ENCODE measurements around the gene HRCT1. TPM values are rescaled to one million over a fixed set of nuclear protein-coding genes. Genes with fewer than 3 reads are reported as not detected.
A peak's percentile ranks its signal among the peaks of the same experiment; 100 is the strongest.
"Not testable (repeated sequence)": the region's sequence is repeated elsewhere in the genome, so short reads cannot be mapped to it uniquely, and the experiment has no call there.

The HRCT1 gene
- total RNA-seq, 1 donor from 2014 or later, result 0.87 TPM

DNA sequence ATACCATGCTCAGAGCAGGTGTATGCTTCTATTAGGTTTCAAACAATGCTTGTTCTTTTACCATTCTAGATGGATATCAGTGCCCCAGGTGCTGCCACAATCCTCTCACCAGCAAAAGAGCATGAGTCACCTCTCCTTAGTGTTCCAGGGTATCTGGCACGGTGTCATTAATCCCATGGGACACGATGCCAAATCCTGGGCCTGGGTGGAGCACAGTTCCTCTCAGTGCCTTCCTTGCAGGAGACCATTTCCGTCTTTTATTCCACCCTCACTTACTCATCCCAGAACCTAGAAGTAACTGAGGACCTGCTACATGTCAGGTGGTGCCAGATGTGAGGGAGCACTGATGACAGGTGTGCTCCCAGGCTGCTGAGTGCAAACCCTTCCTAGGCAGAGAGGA is 34.5 kb upstream of the HRCT1 start:
- Mint-ChIP-seq H3K4me1 (ENCODE audit: unreplicated experiment) (no peaks in the 10 kb centered on the region), H3K9me3 (ENCODE audit: unreplicated experiment) (no peaks in the 10 kb centered on the region), H3K27ac (ENCODE audit: unreplicated experiment) (no peak overlapping the region), H3K36me3 (ENCODE audit: low read depth, unreplicated experiment) (no peaks in the 10 kb centered on the region), H3K4me3 (ENCODE audit: unreplicated experiment) (no peak overlapping the region), H3K27me3 (ENCODE audit: unreplicated experiment) (peaks cover 8% of the 10 kb centered on the region)
- TF ChIP-seq, protein P1, sequence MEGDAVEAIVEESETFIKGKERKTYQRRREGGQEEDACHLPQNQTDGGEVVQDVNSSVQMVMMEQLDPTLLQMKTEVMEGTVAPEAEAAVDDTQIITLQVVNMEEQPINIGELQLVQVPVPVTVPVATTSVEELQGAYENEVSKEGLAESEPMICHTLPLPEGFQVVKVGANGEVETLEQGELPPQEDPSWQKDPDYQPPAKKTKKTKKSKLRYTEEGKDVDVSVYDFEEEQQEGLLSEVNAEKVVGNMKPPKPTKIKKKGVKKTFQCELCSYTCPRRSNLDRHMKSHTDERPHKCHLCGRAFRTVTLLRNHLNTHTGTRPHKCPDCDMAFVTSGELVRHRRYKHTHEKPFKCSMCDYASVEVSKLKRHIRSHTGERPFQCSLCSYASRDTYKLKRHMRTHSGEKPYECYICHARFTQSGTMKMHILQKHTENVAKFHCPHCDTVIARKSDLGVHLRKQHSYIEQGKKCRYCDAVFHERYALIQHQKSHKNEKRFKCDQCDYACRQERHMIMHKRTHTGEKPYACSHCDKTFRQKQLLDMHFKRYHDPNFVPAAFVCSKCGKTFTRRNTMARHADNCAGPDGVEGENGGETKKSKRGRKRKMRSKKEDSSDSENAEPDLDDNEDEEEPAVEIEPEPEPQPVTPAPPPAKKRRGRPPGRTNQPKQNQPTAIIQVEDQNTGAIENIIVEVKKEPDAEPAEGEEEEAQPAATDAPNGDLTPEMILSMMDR (IDR thresholded peaks at IDR 0.05; ENCODE audit: unreplicated experiment), result no peak
- DNase-seq (ENCODE audit: low spot score), result no peak

DNA sequence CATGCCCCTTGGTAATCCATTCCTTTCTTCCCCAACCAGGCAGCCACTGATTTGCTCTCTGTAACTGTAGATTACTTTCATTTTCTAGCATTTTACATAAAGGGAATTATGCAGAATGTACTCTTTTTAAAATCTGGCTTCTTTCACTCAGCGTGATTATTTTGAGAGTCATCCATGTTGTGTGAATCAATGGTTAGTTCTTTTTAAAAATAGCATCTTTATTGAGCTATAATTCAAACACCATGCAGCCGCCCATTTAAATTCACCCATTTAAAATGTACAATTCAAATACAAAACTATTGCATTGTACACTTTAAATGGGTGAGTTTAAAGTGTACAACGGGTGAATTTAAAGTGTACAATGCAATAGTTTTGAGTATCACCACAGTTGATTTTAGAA is 33.5 kb upstream of the HRCT1 start:
- Mint-ChIP-seq H3K4me1 (ENCODE audit: unreplicated experiment) (no peaks in the 10 kb centered on the region), H3K4me3 (ENCODE audit: unreplicated experiment) (no peak overlapping the region), H3K36me3 (ENCODE audit: low read depth, unreplicated experiment) (no peaks in the 10 kb centered on the region), H3K27me3 (ENCODE audit: unreplicated experiment) (peaks cover 6% of the 10 kb centered on the region), H3K9me3 (ENCODE audit: unreplicated experiment) (no peaks in the 10 kb centered on the region), H3K27ac (ENCODE audit: unreplicated experiment) (no peak overlapping the region)
- no peak for DNase-seq (ENCODE audit: low spot score)
- TF ChIP-seq, protein P1 (IDR thresholded peaks at IDR 0.05; ENCODE audit: unreplicated experiment), result no peak

DNA sequence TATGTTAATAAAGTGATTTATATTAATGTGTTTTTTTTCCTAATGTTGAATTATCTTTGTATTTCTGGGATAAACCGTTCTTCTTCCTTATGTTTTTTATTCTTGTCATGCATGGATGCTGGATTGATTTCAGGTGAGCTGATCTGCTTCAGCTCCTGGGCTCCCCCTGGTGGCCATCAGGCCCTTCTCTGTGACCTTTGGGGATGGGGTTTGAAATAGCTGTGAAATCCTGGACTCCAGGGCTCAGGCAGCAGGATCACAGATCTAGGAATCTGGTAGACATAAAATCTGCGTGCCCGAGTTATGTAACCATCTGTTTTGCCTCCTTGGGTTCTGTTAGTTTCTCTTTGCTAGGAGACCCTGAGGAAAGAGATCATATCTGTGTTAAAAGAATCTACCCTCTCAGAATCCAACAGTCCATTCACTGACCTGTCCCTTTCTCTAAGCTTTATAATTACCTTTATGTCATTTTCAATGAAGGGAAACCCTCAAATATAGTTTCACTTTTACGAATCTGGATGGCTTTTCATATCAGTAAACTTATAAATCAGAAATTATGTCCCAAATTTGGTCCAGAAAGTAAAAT is 23.6 kb upstream of the HRCT1 start:
- DNase-seq (ENCODE audit: low spot score), result peak; percentile 82
- H3K4me1 Mint-ChIP-seq (ENCODE audit: unreplicated experiment), result peaks cover 5% of the 10 kb centered on the region
- H3K27ac Mint-ChIP-seq (ENCODE audit: unreplicated experiment), result no peak overlapping the region

DNA sequence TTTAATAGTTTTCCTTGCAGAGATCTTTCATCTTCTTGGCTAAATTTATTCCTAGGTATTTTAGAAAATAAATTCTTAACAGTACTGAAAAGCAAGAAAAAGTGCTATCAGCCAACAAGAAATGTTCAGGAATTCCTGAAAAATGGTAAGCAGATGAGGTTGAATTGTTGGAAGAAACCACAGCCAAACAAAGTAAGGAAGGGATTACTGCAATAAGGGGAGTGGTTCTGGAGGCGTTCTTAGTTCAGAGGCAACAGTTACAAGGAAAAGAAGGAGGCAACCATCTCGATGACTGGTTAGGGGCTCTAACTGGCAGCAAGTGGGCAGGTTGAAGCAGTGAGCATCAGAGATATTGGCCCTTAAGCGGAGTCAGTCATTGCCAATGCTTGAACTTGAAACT is 23.0 kb upstream of the HRCT1 start:
- no peaks in the 10 kb centered on the region for H3K27me3 Mint-ChIP-seq (ENCODE audit: unreplicated experiment)
- peaks cover 5% of the 10 kb centered on the region for H3K4me1 Mint-ChIP-seq (ENCODE audit: unreplicated experiment)
- DNase-seq (ENCODE audit: low spot score), result no peak
- H3K9me3 Mint-ChIP-seq (ENCODE audit: unreplicated experiment), result no peaks in the 10 kb centered on the region
- H3K36me3 Mint-ChIP-seq (ENCODE audit: low read depth, unreplicated experiment), result no peaks in the 10 kb centered on the region
- H3K4me3 Mint-ChIP-seq (ENCODE audit: unreplicated experiment), result no peak overlapping the region
- H3K27ac Mint-ChIP-seq (ENCODE audit: unreplicated experiment), result no peak overlapping the region
- TF ChIP-seq, protein P1 (IDR thresholded peaks at IDR 0.05; ENCODE audit: unreplicated experiment), result no peak

More for the DNA sequence above, 23.6 kb upstream of the HRCT1 start:
- Mint-ChIP-seq H3K9me3 (ENCODE audit: unreplicated experiment) (no peaks in the 10 kb centered on the region), H3K27me3 (ENCODE audit: unreplicated experiment) (no peaks in the 10 kb centered on the region), H3K36me3 (ENCODE audit: low read depth, unreplicated experiment) (no peaks in the 10 kb centered on the region), H3K4me3 (ENCODE audit: unreplicated experiment) (no peak overlapping the region)
- TF ChIP-seq, protein P1 (IDR thresholded peaks at IDR 0.05; ENCODE audit: unreplicated experiment), result peak; percentile 88

DNA sequence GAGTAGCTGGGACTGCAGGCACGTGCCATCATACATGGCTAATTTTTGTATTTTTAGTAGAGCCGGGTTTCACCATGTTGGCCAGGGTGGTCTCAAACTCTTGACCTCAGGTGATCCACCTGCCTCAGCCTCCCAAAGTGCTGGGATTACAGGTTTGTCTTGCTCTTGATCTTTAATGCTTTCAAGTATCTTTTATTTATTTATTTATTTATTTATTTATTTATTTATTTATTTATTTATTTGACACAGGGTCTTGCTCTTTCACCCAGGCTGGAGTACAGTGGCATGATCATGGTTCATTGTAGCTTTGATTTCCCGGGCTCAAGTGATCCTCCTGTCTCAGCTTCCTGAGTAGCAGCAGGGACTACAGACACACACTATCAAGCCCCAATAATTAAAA is 21.1 kb upstream of the HRCT1 start:
- not testable (repeated sequence) for DNase-seq (ENCODE audit: low spot score); H3K27ac Mint-ChIP-seq (ENCODE audit: unreplicated experiment); H3K9me3 Mint-ChIP-seq (ENCODE audit: unreplicated experiment); H3K4me3 Mint-ChIP-seq (ENCODE audit: unreplicated experiment); H3K27me3 Mint-ChIP-seq (ENCODE audit: unreplicated experiment); H3K36me3 Mint-ChIP-seq (ENCODE audit: low read depth, unreplicated experiment); H3K4me1 Mint-ChIP-seq (ENCODE audit: unreplicated experiment)
